Kidney capillary endothelial cell (primary cell): Measurements from ENCODE around the gene CCNE1.

Source experiments
- DNase-seq: peaks from one replicate; pipeline ENCODE4 v3.0.0-alpha.2; 2018; ENCODE audit warnings: low spot score

The CCNE1 gene

DNA sequence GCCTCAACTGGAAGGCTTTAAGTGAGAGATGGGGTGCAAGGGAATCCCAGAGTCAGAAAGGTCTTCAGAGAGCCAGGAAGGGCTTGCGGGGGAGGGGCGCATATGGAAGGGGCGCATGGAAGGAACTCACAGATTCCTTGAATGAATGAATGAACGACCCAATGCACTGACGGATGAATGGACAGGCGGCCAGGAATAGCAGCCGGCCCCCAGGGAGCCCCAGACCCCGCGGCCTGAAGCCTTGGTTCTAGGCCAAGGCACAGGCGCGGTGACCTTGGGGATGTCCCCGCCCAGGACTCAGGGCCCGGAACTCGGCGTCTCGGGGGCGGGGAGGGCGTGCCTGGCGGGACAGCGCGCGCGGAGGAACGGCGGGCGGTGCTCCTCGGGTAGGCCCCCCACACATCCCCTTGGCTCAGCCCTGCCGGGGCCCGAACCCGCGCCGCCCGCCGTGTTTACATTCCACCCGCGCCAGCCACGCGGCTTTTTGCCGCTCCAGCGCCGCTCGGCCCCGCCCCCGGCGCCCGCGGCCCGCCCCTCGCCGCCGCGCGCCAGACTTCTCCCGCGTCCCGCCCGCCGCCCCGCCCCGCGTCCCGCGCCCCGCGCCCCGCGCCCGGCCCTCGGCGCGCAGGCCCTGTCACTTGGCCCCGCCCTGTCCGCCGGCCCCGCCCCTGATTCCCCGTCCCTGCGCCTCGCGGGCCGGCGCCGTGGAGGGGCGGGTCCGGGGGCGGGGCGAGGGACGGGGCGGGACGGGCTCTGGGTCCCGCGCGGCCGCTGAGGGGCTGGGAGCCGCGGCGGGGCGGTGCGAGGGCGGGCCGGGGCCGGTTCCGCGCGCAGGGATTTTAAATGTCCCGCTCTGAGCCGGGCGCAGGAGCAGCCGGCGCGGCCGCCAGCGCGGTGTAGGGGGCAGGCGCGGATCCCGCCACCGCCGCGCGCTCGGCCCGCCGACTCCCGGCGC is at the start of gene CCNE1:
TSS of gene CCNE1 (plus strand) at position 867 of the 955 bp plus-strand sequence. CDS start 565 bp downstream, outside the sequence.
- DNase-seq = peak; percentile 70

DNA sequence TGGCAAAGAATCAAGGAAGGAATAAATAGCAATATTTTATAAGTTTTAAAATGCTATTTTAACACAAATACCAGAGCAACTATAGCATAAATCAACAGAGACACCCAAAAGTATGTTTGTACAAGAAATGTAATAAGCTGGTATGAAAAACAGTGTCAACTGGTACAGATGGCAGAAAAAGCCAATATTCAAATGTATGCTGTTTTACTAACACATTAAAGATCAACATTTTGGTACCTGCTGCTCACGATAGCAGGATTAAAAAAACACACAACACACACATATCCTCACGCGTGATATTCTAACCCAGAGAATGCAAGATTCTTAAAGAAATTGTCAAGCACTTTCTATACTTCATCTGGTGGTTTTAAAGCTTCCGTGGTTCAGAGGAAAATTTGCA is 48.6 kb upstream of the CCNE1 start:
- no peak for DNase-seq

DNA sequence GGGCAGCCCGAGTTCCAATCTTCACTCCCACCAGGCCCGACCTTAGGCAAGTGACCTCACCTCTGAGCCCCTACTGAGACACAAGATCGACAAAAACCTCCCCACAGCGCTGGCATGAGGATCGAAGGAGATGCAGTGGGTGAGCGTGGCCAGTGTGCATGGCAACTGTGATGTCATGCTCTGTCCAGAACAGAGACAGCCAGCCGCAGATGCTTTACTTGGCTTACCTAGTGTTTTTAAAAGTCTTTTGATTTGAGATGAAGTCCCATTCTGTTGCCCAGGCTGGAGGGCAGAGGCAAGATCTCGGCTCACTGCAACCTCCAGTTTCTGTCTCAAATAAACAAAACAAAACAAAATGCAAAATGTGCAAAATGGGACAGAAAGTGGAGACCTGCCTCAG is 47.4 kb upstream of the CCNE1 start:
- DNase-seq = no peak

DNA sequence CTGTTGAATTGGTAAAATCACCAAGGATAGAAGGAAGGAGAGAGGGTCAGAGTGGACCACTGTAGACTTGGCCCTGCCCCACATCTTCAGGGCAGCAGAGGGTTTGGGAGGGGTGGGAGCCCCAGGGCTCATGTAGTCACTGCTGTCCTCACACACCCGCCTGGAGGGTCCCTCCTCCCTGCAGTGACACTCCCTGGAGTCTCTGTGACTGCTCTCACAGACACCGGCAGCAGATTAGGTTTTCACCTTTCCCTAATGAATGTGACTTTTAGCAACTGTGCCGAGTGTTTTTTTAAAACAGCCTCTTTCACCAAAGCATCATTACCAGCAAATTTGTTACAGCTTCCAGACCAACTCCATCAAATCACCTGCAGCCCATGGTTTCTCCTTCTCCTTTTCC is 45.7 kb upstream of the CCNE1 start:
- no peak for DNase-seq

DNA sequence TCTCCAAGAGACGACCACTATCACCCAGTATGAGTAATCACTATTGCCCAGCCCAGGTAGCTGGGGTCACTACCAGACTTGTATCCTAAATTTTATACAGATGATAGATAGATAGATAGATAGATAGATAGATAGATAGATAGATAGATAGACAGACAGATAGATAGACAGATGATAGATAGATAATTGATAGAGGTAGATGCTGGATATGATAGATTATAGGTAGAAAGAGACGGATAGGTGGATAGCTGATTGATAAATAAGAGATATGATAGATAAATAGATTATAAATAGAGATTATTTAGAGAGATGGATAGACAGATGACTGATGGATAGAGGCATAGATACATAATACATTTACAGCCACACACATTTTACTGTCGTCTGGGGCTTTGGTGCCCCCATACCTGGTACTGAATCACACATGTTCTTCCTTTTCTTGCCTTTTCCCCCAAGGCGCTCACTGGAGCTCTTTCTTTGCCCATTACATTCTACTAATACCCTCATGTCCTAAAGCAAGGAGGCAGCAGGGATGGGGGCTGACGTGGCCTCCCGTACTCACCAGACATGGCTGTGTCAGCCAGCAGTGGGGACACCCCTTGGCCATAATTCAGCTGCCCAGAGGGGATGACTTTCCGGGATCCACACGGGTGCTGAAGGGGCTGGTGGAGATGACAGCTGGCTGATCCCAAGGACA is 44.6 kb upstream of the CCNE1 start:
- DNase-seq = no peak

DNA sequence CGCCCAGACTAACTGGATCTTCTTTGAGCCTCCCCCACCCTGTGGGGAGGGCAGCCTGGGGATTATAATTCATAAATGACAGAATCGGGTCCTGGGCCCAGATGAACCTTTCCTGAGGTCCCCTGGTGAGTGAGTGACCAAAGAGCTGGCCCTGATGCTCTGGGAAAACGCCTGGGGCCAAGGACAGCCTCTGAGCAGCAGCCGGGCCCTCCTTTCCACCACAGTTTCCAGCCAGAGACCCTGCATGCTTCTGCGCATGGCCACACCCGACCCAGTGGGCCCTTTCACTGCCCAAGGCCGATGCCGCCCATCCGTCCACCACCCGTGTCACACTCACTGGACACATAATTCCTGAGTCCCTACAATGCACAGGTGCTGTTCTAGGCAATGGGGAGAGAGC is 43.6 kb upstream of the CCNE1 start:
- no peak for DNase-seq

DNA sequence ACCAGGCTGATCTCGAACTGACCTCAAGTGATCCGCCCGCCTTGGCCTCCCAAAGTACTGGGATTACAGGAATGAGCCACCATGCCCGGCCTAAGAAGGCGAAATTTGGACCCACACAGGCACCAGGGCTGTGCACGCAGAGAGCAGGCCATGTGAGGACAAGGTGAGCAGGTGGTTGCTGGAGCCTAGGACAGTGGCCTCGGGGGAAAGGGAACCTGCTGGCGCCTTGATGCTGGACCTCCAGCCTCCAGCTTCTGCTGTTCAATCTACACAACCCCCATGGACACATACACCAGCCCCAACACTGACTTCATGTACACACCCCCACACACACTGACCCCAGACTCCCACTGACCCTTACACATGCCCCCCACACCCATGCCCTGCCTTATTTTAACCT is 41.8 kb upstream of the CCNE1 start:
- DNase-seq = no peak

DNA sequence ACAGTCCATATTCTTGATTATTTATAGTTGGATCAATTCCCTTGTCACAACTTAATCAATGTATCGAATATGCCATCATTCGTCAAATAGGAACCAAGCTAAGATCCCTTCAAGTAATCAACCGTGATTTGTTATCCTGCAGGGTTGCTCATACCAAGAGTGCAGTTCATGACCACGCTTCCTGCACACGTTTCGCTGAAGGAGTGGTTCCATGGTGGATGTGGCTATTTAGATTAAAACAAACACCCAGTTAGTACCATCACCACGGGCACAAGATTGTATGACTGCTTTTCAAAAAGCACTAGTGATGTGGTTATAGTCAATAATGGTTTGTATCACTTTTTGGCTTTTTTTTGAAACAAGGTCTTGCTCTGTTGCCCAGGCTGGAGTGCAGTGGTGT is 41.1 kb upstream of the CCNE1 start:
- no peak for DNase-seq

DNA sequence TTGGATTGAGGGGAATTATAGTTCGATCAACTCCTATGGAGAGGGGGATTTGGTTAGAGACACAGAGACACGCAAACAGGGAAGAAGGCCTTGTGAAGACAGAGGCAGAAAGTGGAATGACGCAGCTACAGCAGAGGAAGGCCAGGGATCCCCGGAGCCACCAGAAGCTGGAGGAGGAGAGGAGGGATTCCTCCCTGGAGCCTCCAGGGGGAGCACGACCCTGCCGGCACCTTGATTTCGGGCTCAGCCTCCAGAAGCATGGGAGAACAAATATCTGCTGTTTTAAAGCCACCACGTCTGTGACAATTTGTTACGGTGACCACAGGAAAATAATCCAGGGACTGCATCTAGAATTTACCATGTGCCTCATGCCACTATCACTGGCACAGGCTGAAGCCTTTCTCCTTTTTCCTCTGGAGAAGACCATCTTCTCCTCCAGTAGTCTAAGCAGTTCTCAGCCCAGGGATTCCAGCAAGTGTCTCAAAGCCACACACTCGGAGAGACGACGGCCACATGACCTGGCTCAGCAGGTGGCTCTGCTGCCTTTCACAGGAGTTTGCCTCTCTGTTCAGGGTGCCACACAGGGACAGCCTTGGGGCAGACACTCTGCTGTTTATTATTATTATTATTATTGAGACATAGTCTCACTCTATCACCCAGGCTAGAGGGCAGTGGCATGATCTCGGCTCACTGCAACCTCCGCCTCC is 39.9 kb upstream of the CCNE1 start:
- peak; percentile 30 for DNase-seq

DNA sequence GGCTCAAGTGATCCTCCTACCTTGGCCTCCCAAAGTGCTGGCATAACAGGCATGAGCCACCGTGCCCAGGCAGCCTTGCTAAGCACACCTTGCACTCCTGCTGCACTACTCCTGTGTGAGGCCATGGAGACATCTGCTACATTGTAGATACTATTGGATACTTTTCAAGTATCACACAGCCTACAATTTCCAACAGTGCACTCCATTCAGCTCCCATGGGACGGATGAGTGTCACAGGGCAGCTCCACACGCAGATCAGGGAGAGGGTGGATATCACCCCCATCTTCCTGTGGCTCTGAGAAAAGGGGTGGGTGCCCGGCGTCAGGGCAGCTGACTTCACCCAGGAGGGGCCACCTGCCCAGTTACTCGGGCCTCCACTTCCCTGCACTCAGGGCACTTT is 39.1 kb upstream of the CCNE1 start:
- no peak for DNase-seq

DNA sequence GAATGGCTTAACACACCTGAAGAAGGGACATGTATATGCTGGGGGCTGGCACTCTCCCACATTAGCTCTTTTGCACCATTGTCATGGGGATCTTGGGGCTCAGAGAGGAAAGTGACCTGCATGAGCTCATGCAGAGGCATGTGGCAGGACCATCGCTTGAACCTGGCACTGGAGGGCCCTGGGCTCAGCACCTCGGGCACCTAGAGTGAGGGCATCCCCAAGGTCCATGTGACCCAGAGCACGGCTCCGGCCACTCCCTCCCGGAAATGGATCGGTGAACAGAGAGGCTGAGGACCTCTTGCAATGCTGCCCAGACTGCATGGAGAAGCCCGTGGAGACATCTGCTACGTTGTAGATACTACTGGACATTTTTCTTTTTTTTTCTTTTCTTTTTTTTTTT is 38.6 kb upstream of the CCNE1 start:
- no peak for DNase-seq

DNA sequence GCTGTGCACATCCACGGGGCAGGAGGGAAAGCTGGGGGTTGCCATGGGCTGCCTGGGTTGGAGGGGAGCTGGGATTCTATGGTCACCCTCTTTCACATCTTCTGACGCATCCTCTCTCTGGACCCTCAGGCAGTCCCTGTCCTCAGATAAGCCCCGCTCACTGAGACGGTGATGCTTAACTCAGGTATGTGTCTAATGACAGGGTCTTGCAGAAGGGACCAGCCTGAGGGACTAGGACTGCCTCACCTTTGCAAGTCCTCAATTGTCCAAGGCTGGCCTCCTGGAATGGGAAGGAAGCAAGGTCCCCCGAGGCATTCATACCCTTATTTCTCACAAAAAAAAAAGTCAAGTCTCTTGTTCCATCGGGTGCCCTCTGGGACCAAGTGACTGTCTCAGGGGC is 37.7 kb upstream of the CCNE1 start:
- DNase-seq = no peak

DNA sequence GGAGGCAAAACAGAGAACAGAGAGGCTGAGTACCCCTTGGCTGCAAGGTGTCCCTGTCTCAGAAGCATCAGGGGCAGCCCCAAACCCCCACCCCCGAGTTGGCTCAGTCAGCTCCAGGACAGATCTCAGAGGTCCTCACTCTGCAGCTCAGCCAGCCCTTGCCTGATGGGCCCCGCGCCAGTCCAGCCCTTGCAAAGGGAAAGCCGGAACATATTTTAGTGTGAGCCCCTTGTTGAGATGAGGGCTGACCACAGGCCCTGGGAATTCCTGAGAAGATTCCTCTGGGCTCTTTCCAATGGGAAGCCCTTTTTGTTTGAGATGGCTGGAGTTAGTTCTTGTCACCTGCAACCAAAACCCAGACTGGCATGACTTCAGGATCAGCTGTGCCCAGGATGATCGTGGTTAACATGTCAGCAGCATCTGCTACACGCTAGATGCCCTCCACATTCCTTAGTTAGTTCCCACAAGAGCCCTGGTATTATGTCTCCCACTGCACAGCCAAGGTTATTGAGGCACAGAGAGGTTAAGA is 33.9 kb upstream of the CCNE1 start:
- no peak for DNase-seq

DNA sequence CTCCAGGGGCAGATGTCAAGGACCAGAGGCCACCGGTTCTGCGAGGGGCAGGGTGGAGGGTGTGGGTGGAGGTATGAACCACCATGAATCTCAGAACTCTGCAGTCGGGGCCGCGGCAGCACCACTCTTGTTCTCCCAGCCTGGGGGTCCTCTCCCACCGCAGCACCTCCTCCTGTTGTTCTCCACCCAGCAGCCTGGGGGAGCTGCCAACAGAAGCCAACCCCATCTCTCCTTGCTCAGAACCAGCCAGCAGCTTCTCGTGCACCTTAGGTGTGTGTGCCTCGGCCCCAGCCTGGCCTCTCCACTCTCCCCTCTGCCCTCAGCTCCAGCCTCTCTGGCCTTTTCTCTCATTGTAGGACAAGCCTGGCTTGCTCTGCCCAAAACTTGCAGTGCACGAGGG is 31.9 kb upstream of the CCNE1 start:
- DNase-seq = no peak

DNA sequence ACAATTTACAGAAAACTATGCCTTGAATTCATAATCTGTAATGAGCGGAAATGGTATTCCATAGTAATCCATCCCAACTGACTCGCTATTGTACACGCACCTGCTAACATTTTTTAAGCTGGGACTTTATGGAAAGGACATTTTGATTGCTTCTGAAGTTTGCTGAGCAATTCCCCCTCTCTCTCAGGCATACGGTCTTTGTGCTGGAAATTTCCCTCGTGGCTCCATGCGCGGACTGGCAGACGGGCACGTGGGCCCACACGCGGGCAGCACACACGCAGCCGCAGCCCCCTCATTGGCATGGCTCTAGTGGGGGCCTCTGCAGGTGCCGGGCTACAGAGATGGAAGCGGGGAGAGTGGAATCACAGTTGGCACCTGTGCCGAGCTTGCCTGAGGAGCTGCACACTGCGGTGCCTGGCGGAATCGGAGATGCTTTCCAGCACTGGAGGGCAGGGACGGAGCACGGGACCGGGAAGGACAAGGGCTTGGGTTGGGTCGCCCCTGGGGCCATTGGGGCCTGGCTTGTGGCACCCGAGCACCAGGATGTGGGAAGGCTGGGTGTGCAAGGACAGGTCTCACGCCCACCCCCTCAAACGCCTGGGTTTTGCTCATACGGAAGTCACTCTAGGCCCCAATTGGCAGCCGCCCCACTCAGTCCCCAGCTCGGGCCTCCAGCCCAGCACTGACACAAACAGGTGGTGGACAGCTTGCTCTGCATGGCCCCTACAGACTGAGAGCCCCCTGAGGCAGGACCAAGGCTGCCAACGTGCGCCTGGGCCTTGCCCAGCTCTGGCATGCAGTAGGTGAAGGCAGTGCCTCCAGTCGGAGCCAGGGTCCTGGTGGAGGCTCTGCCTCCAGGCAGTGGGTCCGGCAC is 30.2 kb upstream of the CCNE1 start:
- no peak for DNase-seq

DNA sequence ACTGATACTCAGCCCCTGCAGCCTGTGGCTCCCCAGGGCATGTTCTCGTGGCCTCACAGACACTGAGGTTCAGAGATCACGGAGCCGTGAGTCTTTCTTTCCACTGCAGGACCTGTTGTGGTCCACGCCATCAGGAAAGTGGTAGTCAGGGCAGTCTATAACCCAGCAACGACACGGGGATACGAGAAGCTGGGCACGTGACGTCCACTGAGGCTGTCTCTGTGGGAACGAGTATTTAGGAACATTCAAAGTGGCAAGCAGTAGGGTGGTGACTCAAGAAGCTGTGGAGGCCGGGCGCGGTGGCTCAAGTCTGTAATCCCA is 29.6 kb upstream of the CCNE1 start:
- DNase-seq = no peak

DNA sequence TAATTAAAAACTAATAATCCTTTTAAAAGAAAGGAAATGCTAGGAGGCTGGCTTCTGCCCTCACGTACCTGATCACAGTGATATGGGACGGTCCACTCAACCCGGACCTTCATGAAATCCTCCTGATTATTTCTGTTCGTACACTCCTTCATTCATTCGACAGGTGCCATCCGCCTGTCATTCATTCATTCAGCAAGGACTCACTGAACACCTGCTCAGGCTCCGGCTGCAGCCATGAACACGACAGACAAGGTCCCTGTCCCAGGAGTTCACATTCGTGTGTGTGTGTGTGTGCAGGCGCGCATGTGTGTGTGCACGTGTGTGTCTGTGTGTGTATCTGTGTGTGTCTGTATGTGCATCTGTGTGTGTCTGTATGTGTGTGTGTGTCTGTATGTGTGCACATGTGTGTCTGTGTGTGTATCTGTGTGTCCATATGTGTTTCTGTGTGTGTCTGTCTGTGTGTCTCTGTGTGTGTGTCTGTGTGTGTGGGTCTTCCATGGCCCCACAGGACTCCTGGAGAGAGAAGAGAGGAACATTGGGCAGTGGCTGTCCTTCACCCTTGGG is 28.1 kb upstream of the CCNE1 start:
- no peak for DNase-seq

DNA sequence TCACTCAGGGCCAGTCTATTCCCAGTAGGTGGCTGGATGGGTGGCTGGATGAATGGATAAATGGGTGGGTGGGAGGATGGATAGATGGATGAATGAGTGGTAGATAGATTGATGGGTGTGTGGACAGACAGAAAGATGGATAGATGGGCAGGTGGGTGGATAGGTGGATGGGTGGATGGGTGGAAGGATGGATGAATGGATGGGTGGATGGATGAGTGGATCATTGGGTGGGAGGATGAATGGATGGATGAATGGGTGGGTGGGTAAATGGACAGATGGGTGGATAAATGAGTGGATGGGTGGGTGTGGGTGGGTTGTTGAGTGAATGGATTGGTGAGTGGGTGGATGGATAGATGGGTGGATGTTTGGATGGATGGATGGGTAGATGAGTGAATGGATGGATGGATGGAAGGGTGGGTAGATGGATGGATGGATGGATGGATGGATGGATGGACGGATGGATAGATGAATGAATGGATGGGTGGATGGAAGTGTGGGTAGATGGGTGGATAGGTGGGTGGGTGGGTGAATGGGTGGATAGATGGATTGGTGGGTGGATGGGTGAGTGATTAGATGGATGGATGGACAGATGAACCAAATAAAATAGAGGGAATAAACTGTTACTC is 27.1 kb upstream of the CCNE1 start:
- DNase-seq = no peak

DNA sequence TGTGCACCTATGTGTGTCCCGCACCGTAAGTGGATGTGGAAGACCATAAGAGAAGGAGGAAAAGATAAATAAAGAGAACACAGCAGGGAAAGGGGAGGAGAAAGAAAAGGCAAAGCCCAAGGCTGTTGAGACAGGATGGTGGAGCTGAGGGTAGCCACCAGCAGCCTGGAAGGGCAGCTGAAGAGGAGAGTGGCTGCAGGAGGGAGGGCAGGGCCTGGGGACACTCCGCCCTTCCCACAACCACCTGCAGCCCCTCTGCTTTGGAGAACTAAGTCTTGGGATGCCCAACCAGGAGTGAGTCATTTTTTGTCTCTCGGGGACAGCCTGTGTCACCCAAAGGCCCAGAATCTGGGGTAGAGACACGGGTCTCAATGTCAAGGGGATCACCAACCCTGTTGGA is 26.4 kb upstream of the CCNE1 start:
- DNase-seq = no peak

DNA sequence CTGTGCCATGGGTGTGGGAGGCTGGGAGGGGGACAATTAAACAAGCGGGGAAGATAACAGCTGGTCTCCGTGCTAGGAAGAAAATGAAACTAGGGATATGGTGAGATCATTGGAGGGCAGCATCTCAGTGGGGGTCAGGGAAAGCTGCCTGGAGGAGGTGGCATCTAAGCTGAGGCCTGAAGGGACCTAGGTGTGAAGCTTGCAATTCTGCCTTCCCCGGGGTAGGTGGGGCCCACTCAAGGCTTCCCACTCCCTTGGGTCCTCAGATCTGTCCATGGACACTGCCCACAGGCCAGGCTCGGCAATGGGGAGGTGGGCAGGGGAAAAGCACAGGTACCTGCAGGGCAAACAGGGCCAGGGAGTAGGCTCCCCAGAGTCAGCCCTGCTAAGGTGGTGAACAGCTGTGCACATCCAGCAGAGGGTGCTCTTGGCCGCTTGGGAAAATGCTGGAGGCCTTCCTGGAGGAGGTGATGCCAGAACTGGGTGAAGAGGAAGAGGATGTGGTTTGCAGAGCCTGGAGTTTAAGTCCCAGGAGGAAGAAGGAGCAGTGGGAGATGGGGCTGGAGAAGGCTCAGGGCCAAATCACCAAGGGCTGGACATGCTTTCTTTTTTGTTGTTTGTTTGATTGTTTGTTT is 25.7 kb upstream of the CCNE1 start:
- no peak for DNase-seq
